GM18502 (cell line): ENCODE measurements around the gene FRA10AC1.
"Not testable (repeated sequence)": the region's sequence is repeated elsewhere in the genome, so short reads cannot be mapped to it uniquely, and the experiment has no call there.

Experiments used
- ATAC-seq: cut with Tn5 transposase; IDR thresholded peaks from one replicate; pipeline ENCODE4 v1.9.1; 2021; ENCODE audit warnings: mild to moderate bottlenecking; ENCODE audit not compliant: unreplicated experiment, poor library complexity

FRA10AC1 gene

GRCh38 chr10:93704451-93704850, 2.1 kb upstream of the FRA10AC1 start:
- ATAC-seq, result no peak

GRCh38 chr10:93703841-93704240, 1.4 kb upstream of the FRA10AC1 start:
- no peak for ATAC-seq

DNA sequence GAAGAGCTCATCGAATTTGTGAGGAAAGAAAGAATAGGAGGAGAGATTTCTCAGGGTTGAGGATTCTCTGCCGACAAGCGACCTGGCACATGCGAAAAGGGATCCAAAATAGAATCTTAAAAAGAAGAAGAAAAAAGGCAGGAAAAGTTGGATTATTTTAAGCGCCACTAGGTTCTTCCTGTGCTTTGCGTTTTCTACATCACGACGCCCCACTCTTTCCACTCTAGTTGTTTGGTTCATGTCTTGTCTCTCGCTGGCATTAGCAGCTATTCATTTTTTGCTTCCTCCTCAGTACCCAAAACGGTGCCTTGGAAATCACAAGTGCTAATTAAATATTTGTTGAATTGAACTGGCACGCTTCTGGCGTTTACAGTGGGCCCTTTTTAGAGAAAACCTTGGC, 674 bp upstream of the FRA10AC1 start:
- ATAC-seq, result peak; percentile 10

DNA sequence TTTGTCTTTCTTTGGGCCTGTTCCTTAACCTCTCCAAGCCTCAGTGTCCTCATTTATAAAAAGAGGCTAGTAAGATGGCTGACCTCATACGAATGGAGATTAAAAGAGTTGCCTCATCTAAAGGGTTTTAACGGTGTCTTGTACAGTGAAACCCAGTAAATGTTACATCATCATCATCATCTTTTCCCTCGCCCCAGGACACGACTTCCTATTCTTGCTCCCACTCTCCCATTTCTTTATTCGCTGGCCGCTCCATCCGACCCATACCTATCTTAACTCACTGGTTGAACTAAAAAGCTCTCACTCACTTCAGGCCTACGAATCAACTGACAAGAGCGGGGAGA, 554 bp downstream of the FRA10AC1 start:
- ATAC-seq, result peak; percentile 27

GRCh38 chr10:93697207-93697606, 5.2 kb downstream of the FRA10AC1 start:
- no peak for ATAC-seq

DNA sequence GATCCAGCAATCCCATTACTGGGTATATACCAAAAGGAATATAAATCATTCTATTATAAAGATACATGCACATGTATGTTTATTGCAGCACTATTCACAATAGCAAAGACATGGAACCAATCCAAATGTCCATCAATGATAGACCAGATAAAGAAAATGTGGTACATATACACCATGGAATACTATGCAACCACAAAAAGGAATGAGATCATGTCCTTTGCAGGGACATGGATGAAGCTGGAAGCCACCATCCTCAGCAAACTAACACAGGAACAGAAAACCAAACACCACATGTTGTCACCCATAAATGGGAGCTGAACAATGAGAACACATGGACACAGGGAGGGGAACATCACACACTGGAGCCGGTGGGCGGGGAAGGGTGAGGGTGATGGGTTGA, 5.8 kb downstream of the FRA10AC1 start:
- not testable (repeated sequence) for ATAC-seq

DNA sequence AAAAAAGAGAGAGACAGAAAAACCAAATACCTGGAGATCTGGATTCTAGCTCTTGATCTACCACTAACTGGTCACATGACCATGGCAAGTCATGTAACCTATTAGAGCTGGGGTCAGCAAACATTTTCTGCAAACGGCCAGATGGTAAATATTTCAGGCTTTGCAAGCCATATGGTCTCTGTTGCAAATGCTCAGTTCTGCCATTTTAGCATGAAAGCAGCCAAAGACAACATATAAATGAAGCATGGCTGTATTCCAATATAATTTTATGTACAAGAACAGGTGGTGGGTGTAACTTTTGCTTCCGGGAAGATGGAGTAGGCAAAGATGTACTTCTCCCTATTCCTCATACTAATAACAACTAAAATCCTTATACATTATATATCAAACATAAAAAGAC, 6.7 kb downstream of the FRA10AC1 start:
- ATAC-seq, result no peak

GRCh38 chr10:93687737-93688136, 14.7 kb downstream of the FRA10AC1 start:
- ATAC-seq, result no peak

DNA sequence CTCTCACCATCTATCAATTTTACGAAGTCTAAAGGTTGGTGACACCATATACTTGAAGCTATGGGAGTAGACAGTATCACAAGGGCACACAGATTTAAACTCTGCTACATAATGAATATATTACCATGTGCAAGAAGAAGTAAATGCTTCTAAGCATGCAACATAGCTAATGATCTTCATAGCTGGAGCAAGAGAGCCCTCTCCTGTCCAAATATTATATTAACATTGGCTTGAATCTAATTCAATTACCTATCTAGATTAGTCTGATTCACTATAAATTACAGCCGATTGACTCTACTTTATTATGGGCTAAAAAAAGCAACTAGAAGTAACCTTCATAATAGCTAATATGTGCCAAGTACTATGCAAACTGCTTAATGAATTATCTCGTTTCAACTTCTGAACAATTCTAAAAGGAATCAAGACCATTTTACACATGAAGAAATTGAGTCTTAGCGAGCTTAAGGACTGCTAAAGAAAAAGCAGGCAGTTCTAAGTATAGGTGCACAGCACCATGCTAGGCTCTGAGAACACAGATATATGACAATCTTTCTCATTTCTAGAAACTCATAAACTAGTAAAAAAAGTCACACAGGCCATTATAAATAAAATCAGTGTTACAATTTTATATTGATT, 21.9 kb downstream of the FRA10AC1 start:
- no peak for ATAC-seq

GRCh38 chr10:93678805-93679587, 23.4 kb downstream of the FRA10AC1 start:
- ATAC-seq, result no peak

DNA sequence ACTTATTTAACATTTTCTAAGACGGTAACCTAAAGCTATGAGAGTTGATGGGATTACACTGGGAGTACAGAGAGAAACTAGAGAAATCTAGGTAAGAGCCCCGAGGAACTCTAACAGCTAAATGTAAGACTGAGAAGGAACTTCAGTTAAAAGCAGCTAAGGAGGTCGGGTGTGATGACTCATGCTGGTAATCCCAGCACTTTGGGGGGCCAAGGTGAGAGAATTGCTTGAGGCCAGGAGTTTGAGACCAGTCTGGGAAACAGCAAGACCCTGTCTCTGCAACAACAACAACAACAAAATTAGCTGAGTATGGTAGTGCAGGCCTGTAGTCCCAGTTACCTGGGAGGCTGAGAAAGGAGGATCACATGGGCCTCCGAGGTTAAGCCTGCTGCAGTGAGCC, 24.0 kb downstream of the FRA10AC1 start:
- ATAC-seq, result no peak

DNA sequence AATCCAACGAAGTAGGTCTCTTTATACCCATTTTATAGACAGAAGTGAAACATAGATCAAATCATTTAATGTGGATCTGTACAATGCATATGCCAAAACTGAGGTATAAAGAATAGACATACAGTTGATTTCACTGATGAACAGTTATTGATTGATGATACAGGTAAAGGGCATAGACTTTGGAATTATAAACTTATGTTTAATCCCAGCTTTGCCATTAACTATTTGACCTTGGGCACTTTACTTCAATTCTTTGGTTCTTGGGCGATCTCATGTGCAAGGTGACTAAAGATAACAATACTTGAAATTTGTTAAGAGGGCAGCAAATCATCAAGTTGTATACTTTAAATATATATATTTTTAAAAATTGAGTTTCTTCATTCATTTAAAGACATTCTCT, 28.6 kb downstream of the FRA10AC1 start:
- no peak for ATAC-seq

- ATAC-seq, result no peak
Measured at GRCh38 chr10:93672890-93673289, 29.5 kb downstream of the FRA10AC1 start.

GRCh38 chr10:93672022-93672678, 30.2 kb downstream of the FRA10AC1 start:
- no peak for ATAC-seq

DNA sequence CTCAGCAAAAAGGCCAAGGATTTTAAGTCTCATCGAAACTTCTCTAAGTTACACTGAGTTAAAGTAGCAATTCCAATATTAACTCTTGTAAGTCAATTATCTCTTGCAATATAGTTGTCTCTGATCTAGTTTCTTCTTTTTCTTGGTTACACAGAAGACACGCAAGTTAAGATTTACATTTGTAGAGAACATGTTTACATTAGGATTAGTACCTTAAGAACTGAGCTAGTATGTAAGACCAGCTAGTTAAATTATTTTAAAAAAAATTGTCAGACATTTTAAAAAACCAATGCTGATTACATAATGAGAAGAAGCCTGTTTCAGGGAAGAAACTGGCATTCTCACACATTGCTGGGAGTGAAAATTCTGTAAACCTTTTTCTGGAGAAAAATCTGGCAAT, 31.4 kb downstream of the FRA10AC1 start:
- ATAC-seq, result no peak

GRCh38 chr10:93670372-93670771, 32.0 kb downstream of the FRA10AC1 start:
- ATAC-seq, result no peak

DNA sequence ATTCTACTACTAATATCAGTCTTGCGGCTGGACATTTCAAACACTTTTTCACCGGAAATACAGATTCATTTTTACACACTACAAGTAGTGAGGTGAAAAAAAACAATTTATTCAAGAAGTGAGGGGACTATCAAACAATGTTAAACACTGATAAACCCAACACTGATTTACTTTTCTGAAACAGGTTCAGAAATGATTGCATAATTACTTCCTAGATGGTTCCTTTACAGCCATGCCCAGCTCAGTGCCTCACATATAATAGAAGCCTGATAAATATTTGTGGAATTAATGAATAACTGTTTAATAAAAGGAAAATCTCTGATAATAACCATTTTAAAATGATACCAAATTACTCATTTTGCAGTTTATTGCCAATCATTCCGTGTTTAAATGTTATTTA, 34.6 kb downstream of the FRA10AC1 start:
- ATAC-seq, result no peak

- ATAC-seq, result no peak
Measured at GRCh38 chr10:93666030-93666429, 36.4 kb downstream of the FRA10AC1 start.

GRCh38 chr10:93657757-93658156, 44.6 kb downstream of the FRA10AC1 start:
- no peak for ATAC-seq

DNA sequence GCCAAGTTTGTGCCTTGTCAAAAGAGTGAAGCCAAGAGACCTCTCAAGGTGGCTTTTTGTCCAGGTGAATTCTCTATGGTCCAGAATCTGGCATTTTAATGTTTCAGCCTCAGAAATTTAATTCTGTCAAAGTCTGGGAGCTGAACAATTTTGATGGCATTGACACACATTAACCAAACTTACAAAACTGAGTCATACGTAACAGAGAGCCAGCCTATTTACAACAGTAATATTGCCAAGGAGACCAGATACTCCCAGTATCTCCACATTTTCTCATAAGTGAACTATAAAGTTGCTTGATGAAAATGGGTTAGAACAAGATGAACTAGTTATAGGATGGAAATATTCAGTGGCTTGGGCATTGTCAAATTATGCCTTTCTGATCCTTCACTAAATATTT, 46.2 kb downstream of the FRA10AC1 start:
- no peak for ATAC-seq

DNA sequence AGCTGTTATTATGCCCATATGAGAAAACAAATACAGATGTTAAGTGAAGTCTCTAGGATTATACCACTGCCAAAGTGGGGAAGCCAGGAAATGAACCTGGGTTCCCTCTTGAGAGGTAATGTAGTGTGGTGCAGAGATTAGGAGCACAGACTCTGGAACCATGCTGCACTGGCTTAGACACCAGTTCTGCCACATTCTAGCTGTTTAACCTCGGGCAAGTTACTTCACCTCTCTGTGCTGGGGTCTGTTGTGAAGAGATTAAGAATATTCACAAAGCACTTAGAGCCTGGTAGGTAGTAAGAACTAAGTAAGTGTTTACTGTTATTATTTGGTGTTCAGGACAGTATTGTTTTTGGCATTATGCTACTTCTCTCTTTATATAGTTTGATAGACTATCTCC, 48.2 kb downstream of the FRA10AC1 start:
- ATAC-seq, result no peak

GRCh38 chr10:93652857-93653256, 49.5 kb downstream of the FRA10AC1 start:
- no peak for ATAC-seq
